Measurements from ENCODE around the gene FAM222B.
"Not testable (repeated sequence)": the region's sequence is repeated elsewhere in the genome, so short reads cannot be mapped to it uniquely, and the experiment has no call there.

FAM222B gene

GRCh38 chr17:28842282-28843012 lies at the start of gene FAM222B:
TSS of gene FAM222B (minus strand) at chr17:28842790. CDS start at chr17:28766667, 76,123 bp downstream.
- DNase-seq: peak; percentile 95

GRCh38 chr17:28892024-28892423 lies 49.4 kb upstream of the FAM222B start:
- no peak for DNase-seq

- no peak for DNase-seq
Measured at GRCh38 chr17:28891201-28891600, 48.6 kb upstream of the FAM222B start.

- DNase-seq: no peak
Measured at GRCh38 chr17:28889996-28890395, 47.4 kb upstream of the FAM222B start.

GRCh38 chr17:28888832-28889231 lies 46.2 kb upstream of the FAM222B start:
- no peak for DNase-seq

GRCh38 chr17:28887871-28888471 lies 45.4 kb upstream of the FAM222B start:
- DNase-seq: no peak

GRCh38 chr17:28885951-28886350 lies 43.4 kb upstream of the FAM222B start:
- DNase-seq: no peak

GRCh38 chr17:28885363-28885762 lies 42.8 kb upstream of the FAM222B start:
- DNase-seq: no peak

GRCh38 chr17:28883967-28884702 lies 41.5 kb upstream of the FAM222B start:
- DNase-seq: no peak

GRCh38 chr17:28882154-28882895 lies 39.7 kb upstream of the FAM222B start:
- DNase-seq: no peak

- DNase-seq: no peak
Measured at GRCh38 chr17:28881533-28882056, 39.0 kb upstream of the FAM222B start.

- no peak for DNase-seq
Measured at GRCh38 chr17:28880572-28880945, 38.0 kb upstream of the FAM222B start.

- no peak for DNase-seq
Measured at GRCh38 chr17:28879886-28880571, 37.4 kb upstream of the FAM222B start.

- DNase-seq: peak; percentile 12
Measured at GRCh38 chr17:28878981-28879380, 36.4 kb upstream of the FAM222B start.

- no peak for DNase-seq
Measured at GRCh38 chr17:28878158-28878910, 35.7 kb upstream of the FAM222B start.

GRCh38 chr17:28877150-28877711 lies 34.6 kb upstream of the FAM222B start:
- not testable (repeated sequence) for DNase-seq

GRCh38 chr17:28875848-28876550 lies 33.4 kb upstream of the FAM222B start:
- no peak for DNase-seq

- DNase-seq: no peak
Measured at GRCh38 chr17:28874750-28875149, 32.2 kb upstream of the FAM222B start.

GRCh38 chr17:28873839-28874238 lies 31.2 kb upstream of the FAM222B start:
- no peak for DNase-seq

- no peak for DNase-seq
Measured at GRCh38 chr17:28871056-28871579, 28.5 kb upstream of the FAM222B start.

All from eye (tissue), 1 donor.